PC-3 (cell line): ENCODE data around the gene DRC3. TPM values are rescaled to one million over a fixed set of nuclear protein-coding genes. Genes with fewer than 3 reads are reported as not detected.
A peak's percentile ranks its signal among the peaks of the same experiment; 100 is the strongest.

Experiments
- ATAC-seq: fragments of 200-7000 bp; cut with Tn5 transposase; 2 replicates; pipeline ENCODE4 v1.9.1; 2020; ENCODE audit warnings: mild to moderate bottlenecking, moderate library complexity
- BruUV-seq: library from RNA; stranded (reverse); fragments of 400-500 nt; replicated peaks from 2 replicates; lab custom pipeline; 2021; lab: Mats Ljungman, UMichigan
- CTCF ChIA-PET: fragments of 300-600 bp; sonication (Branson Sonifier 250); formaldehyde crosslinking; loops from one replicate; lab custom pipeline; 2022; ENCODE audit warnings: antibody characterized with exemption; lab: Charles Lee
- POLR2A ChIA-PET: fragments of 300-600 bp; sonication (Branson Sonifier 250); formaldehyde crosslinking; loops from one replicate; lab custom pipeline; 2022; ENCODE audit warnings: antibody characterized with exemption; ENCODE audit not compliant: unreplicated experiment; lab: Charles Lee
- DNase-seq: peaks from one replicate; pipeline ENCODE4 v3.0.0-alpha.2; 2015
- H2AFZ ChIP-seq: fragments of 300-600 bp; sonication (generic); 2 replicates; pipeline ENCODE4 v1.6.0; 2016; ENCODE audit warnings: antibody characterized with exemption, low read length
- H3F3A ChIP-seq: fragments of 300-600 bp; sonication (generic); one replicate; pipeline ENCODE4 v1.6.0; 2017; ENCODE audit warnings: antibody characterized with exemption, low read length, control low read depth, mild to moderate bottlenecking; ENCODE audit not compliant: unreplicated experiment
- H3K27ac ChIP-seq: fragments of 300-600 bp; sonication (generic); 2 replicates; pipeline ENCODE4 v1.5.1; 2016; ENCODE audit warnings: mild to moderate bottlenecking, low read length
- H3K27me3 ChIP-seq: fragments of 300-600 bp; sonication (generic); 2 replicates; pipeline ENCODE4 v1.6.1; 2016; ENCODE audit warnings: low read length, mixed read lengths
- H3K36me3 ChIP-seq: fragments of 300-600 bp; sonication (generic); 2 replicates; pipeline ENCODE4 v1.6.1; 2016; ENCODE audit warnings: low read depth, mixed run types, low read length, mixed read lengths
- H3K4me1 ChIP-seq: fragments of 300-600 bp; sonication (generic); 2 replicates; pipeline ENCODE4 v1.5.1; 2016; ENCODE audit warnings: low read length; ENCODE audit not compliant: insufficient read depth
- H3K4me2 ChIP-seq: fragments of 300-600 bp; sonication (generic); 2 replicates; pipeline ENCODE4 v1.6.0; 2016; ENCODE audit warnings: low read length
- H3K4me3 ChIP-seq: fragments of 300-600 bp; sonication (generic); 2 replicates; pipeline ENCODE4 v1.5.1; 2016; ENCODE audit warnings: mild to moderate bottlenecking, low read length, mixed read lengths
- H3K79me2 ChIP-seq: fragments of 300-600 bp; sonication (generic); 2 replicates; pipeline ENCODE4 v1.6.1; 2017; ENCODE audit warnings: low read length, mixed read lengths
- H3K9ac ChIP-seq: fragments of 300-600 bp; sonication (generic); 2 replicates; pipeline ENCODE4 v1.6.0; 2016; ENCODE audit warnings: mild to moderate bottlenecking, low read length
- H3K9me2 ChIP-seq: fragments of 300-600 bp; sonication (generic); replicated peaks from 2 replicates; pipeline ENCODE4 v1.6.1; 2016; ENCODE audit warnings: mixed run types, low read length, mixed read lengths
- H3K9me3 ChIP-seq: fragments of 300-600 bp; sonication (generic); 2 replicates; pipeline ENCODE4 v1.6.1; 2016; ENCODE audit warnings: low read length, mixed read lengths
- H4K20me1 ChIP-seq: fragments of 300-600 bp; sonication (generic); 2 replicates; pipeline ENCODE4 v1.6.1; 2016; ENCODE audit warnings: low read length, mixed read lengths
- EZH2 ChIP-seq: fragments of 300-600 bp; sonication (generic); IDR thresholded peaks from one replicate; pipeline ENCODE4 v1.6.1; 2017; ENCODE audit warnings: antibody characterized with exemption, mild to moderate bottlenecking, low read length; ENCODE audit not compliant: unreplicated experiment
- EZH2phosphoT487 ChIP-seq: fragments of 300-600 bp; sonication (generic); IDR thresholded peaks from 2 replicates; pipeline ENCODE4 v1.6.1; 2018; ENCODE audit warnings: mild to moderate bottlenecking, antibody characterized with exemption, low read length, borderline replicate concordance
- intact Hi-C: fragments of 100-400 bp; cut with micrococcal nuclease; formaldehyde crosslinking; loops from 2 replicates; pipeline ENCODE4 v1.9.0; 2023
- total RNA-seq: library from RNA; depleted of rRNA; stranded (reverse); fragments of >200 nt; gene quantifications from 2 replicates; pipeline ENCODE4 v1.2.3, GENCODE V29; 2014
- TF ChIP-seq, protein P1 (sequence below): fragments of 300-600 bp; sonication (generic); conservative IDR thresholded peaks from 2 replicates; pipeline ENCODE4 v1.5.1; 2017; ENCODE audit warnings: antibody characterized with exemption, low read depth, mild to moderate bottlenecking, low read length

Gene DRC3
- total RNA-seq, 1 experiment from 2014 or later = 1.9 TPM

DNA sequence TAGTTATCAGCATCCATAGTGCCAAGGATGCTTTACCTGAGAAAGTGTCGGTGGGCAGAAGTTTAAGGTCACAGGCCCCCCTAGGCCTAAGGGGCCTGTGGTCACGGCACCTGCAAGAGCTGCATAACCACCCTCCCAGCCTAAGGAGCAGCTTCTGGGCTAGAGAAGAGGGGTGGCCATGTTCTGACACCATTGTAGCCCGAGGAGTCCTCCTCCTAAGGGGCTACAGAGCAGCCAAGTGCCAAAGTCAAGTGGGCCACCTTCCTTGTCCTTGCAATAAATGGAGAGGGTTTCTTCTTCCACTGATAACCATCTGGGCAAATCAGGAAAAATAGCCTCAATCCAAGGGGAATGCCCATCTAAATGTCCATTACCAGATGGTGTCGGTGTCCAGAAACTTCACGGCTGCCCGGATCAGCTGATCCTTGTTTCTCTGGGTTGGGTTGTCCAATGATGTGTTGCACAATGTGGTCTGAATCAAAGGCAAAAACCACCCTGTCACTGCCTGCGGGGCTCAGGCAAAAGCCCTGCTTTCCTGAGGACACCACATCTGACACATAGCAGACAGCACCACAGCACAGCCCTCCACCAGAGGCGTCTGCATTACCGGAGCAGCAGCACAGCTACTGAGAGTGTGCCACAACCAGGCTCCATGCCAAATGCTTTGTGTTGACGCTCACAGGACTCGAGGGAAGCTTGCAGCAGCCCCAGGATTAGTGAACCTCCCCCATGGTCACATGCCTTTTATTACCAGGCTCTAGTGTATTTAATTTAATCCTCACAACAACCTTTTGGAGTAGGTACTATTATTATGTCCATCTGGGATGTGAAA, 53.5 kb downstream of the DRC3 start:
- no peaks in the 10 kb centered on the region for H3K9me3 ChIP-seq
- H3K4me2 ChIP-seq = no peak overlapping the region
- H3K36me3 ChIP-seq = peaks cover 15% of the 10 kb centered on the region
- no peaks in the 10 kb centered on the region for H3F3A ChIP-seq
- no peaks in the 10 kb centered on the region for H3K27me3 ChIP-seq
- no peak for TF ChIP-seq EZH2phosphoT487
- H3K4me3 ChIP-seq = no peak overlapping the region
- H2AFZ ChIP-seq = no peak overlapping the region
- peaks cover 2% of the 10 kb centered on the region for H3K79me2 ChIP-seq
- H3K4me1 ChIP-seq = peaks cover 14% of the 10 kb centered on the region
- no peaks in the 10 kb centered on the region for H3K9me2 ChIP-seq
- ChIA-PET CTCF (no interaction called here), POLR2A (no interaction called here)
- BruUV-seq = no TSS peak
- no peak overlapping the region for H3K9ac ChIP-seq
- DNase-seq (peak; percentile 14), ATAC-seq (no peak)
- intact Hi-C loops = no loop called here
- no peaks in the 10 kb centered on the region for H4K20me1 ChIP-seq
- H3K27ac ChIP-seq = peak overlapping the region; percentile 11

DNA sequence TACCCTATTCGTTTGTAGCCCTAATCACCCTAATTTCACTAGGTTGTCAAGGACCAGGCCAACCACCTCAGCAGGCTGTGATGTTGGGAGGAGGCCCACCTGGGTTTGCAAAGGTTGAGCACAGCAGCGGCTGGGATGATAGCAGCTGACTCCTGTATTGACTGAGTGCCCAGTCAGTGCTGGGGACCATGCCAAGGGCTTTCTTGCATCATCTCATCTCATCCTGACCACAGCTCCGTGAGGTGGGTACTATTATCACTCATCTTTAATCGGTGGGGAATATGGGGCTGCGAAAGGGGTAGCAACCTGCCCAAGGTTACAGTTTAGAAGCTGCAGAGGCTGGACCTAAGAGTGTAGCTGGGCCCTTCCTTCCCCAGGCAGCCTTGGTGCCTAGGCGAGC, 54.6 kb downstream of the DRC3 start:
- H3K36me3 ChIP-seq = peaks cover 10% of the 10 kb centered on the region
- no peaks in the 10 kb centered on the region for H3K9me2 ChIP-seq
- H3K4me1 ChIP-seq = peaks cover 25% of the 10 kb centered on the region
- no peak overlapping the region for H3K4me2 ChIP-seq
- H3K79me2 ChIP-seq = peaks cover 8% of the 10 kb centered on the region
- no peaks in the 10 kb centered on the region for H3F3A ChIP-seq
- no peak overlapping the region for H2AFZ ChIP-seq
- DNase-seq = no peak
- TF ChIP-seq EZH2phosphoT487 (no peak), EZH2 (no peak)
- TF ChIP-seq, protein P1, sequence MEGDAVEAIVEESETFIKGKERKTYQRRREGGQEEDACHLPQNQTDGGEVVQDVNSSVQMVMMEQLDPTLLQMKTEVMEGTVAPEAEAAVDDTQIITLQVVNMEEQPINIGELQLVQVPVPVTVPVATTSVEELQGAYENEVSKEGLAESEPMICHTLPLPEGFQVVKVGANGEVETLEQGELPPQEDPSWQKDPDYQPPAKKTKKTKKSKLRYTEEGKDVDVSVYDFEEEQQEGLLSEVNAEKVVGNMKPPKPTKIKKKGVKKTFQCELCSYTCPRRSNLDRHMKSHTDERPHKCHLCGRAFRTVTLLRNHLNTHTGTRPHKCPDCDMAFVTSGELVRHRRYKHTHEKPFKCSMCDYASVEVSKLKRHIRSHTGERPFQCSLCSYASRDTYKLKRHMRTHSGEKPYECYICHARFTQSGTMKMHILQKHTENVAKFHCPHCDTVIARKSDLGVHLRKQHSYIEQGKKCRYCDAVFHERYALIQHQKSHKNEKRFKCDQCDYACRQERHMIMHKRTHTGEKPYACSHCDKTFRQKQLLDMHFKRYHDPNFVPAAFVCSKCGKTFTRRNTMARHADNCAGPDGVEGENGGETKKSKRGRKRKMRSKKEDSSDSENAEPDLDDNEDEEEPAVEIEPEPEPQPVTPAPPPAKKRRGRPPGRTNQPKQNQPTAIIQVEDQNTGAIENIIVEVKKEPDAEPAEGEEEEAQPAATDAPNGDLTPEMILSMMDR = no peak
- no peak for ATAC-seq
- no peaks in the 10 kb centered on the region for H3K27me3 ChIP-seq
- H3K9me3 ChIP-seq = no peaks in the 10 kb centered on the region
- no TSS peak for BruUV-seq
- H3K9ac ChIP-seq = no peak overlapping the region
- H3K4me3 ChIP-seq = no peak overlapping the region
- CTCF ChIA-PET = no interaction called here
- intact Hi-C loops = no loop called here
- no peak overlapping the region for H3K27ac ChIP-seq
- H4K20me1 ChIP-seq = no peaks in the 10 kb centered on the region
- POLR2A ChIA-PET = no interaction called here

DNA sequence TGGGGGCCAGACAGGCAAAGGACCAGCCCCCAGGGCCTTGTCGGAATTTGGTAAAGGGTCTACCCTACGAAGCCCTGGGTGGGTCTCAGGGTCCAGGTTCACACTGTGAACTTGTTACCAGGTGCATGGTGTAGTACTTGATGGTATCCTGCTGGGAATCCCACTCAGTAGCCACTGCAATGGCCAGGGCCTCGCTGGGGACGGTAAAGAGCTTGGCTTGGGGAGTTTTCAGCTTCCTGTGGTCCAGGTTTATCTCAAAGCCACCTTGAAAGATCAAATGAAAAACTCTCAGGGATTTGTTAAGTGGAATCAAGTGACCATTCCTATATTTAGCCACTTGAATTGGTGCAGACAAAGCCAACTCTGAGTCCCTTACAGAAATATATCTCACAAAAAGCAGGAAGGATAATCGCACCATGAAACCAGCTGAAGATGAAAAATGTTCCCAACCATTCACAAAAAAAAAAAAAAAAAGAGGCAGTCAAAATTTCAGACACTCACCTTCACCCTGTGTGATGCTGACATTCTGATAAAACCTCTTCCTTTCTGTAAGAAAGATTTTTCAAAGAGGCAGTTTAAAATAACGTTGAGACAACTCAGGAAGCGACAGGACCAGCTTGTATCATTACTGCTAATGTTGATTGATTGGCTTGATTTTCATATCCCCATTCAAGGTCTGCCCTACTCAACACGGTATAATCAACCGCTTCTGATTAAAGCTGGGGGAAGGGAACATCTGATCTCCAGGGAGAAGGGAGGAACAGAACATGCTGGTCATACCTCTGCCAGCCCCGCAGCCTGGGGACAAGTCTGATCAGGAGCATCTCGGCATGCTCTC, 55.7 kb downstream of the DRC3 start:
- ATAC-seq (no peak), DNase-seq (no peak)
- Histone ChIP-seq H3K4me3 (no peak overlapping the region), H3K36me3 (peaks cover 10% of the 10 kb centered on the region), H3K9ac (no peak overlapping the region), H3K9me2 (no peaks in the 10 kb centered on the region), H2AFZ (no peak overlapping the region), H3K79me2 (peaks cover 19% of the 10 kb centered on the region), H4K20me1 (no peaks in the 10 kb centered on the region), H3K27ac (no peak overlapping the region), H3K4me1 (peaks cover 36% of the 10 kb centered on the region), H3K9me3 (no peaks in the 10 kb centered on the region), H3K27me3 (no peaks in the 10 kb centered on the region), H3F3A (no peaks in the 10 kb centered on the region), H3K4me2 (no peak overlapping the region)
- intact Hi-C loops = no loop called here
- CTCF ChIA-PET = interaction anchor here (0.6 kb wide), 1 partner anchor 69 kb away, joined by 6 read pairs; no protein-coding TSS in a partner anchor
- POLR2A ChIA-PET = no interaction called here
- TF ChIP-seq, protein P1 = no peak
- TF ChIP-seq EZH2 (no peak), EZH2phosphoT487 (no peak)
- BruUV-seq = no TSS peak
